Measurements from ENCODE around the gene PTGIS. TPM values are rescaled to one million over a fixed set of nuclear protein-coding genes. Genes with fewer than 3 reads are reported as not detected.

The PTGIS gene
- total RNA-seq, 1 experiment from 2014 or later, result 26.9 TPM

GRCh38 chr20:49475292-49476015 lies 92.5 kb downstream of the PTGIS start:
- H3K9me3 ChIP-seq (ENCODE audit: insufficient read depth, low read depth), result no peaks in the 10 kb centered on the region
- intact Hi-C loops (cut with micrococcal nuclease; ENCODE audit: unreplicated experiment), result no loop called here
- CTCF ChIA-PET, result no interaction called here
- TF ChIP-seq CTCF (conservative IDR thresholded peaks at IDR 0.05) (no peak), EZH2 (IDR thresholded peaks at IDR 0.05; ENCODE audit: low read depth) (no peak)
- H4K20me1 ChIP-seq (ENCODE audit: insufficient read depth), result no peaks in the 10 kb centered on the region
- H3K27ac ChIP-seq, result no peak overlapping the region
- no peaks in the 10 kb centered on the region for H3K79me2 ChIP-seq (ENCODE audit: low read depth)
- H3K4me3 ChIP-seq, result no peak overlapping the region
- H3K9me2 ChIP-seq (ENCODE audit: insufficient read depth), result no peaks in the 10 kb centered on the region
- no TSS peak for BruUV-seq (replicated peaks)
- no peak overlapping the region for H2AFZ ChIP-seq
- no peak overlapping the region for H3K4me2 ChIP-seq
- POLR2A ChIA-PET (ENCODE audit: unreplicated experiment), result interaction anchor here (0.6 kb wide), 1 partner anchor 224 kb away, joined by 6 read pairs; no protein-coding TSS in a partner anchor
- peaks cover 67% of the 10 kb centered on the region for H3K27me3 ChIP-seq (ENCODE audit: insufficient read depth, low read depth)
- no peaks in the 10 kb centered on the region for H3F3A ChIP-seq (ENCODE audit: insufficient read depth, low read depth)
- H3K36me3 ChIP-seq (ENCODE audit: low read depth), result no peaks in the 10 kb centered on the region
- DNase-seq, result no peak
- H3K4me1 ChIP-seq (replicated peaks; ENCODE audit: insufficient read depth), result no peaks in the 10 kb centered on the region

- H3F3A ChIP-seq (ENCODE audit: insufficient read depth, low read depth), result no peaks in the 10 kb centered on the region
- H3K9me2 ChIP-seq (ENCODE audit: insufficient read depth), result no peaks in the 10 kb centered on the region
- no peak overlapping the region for H2AFZ ChIP-seq
- no TSS peak for BruUV-seq (replicated peaks)
- H3K36me3 ChIP-seq (ENCODE audit: low read depth), result no peaks in the 10 kb centered on the region
- DNase-seq, result no peak
- H3K4me3 ChIP-seq, result no peak overlapping the region
- no peaks in the 10 kb centered on the region for H3K4me1 ChIP-seq (replicated peaks; ENCODE audit: insufficient read depth)
- POLR2A ChIA-PET (ENCODE audit: unreplicated experiment), result no interaction called here
- CTCF ChIA-PET, result no interaction called here
- no peaks in the 10 kb centered on the region for H4K20me1 ChIP-seq (ENCODE audit: insufficient read depth)
- H3K79me2 ChIP-seq (ENCODE audit: low read depth), result no peaks in the 10 kb centered on the region
- TF ChIP-seq CTCF (conservative IDR thresholded peaks at IDR 0.05), result no peak
- no peak for TF ChIP-seq EZH2 (IDR thresholded peaks at IDR 0.05; ENCODE audit: low read depth)
- H3K27ac ChIP-seq, result no peak overlapping the region
- no peaks in the 10 kb centered on the region for H3K9me3 ChIP-seq (ENCODE audit: insufficient read depth, low read depth)
- peaks cover 97% of the 10 kb centered on the region for H3K27me3 ChIP-seq (ENCODE audit: insufficient read depth, low read depth)
- intact Hi-C loops (cut with micrococcal nuclease; ENCODE audit: unreplicated experiment), result no loop called here
- H3K4me2 ChIP-seq, result no peak overlapping the region
These were observed 96.5 kb downstream of the PTGIS start for GRCh38 chr20:49471397-49471796.

GRCh38 chr20:49470922-49471321 lies 97.0 kb downstream of the PTGIS start:
- Histone ChIP-seq H3K79me2 (ENCODE audit: low read depth) (no peaks in the 10 kb centered on the region), H2AFZ (no peak overlapping the region), H4K20me1 (ENCODE audit: insufficient read depth) (no peaks in the 10 kb centered on the region), H3K36me3 (ENCODE audit: low read depth) (no peaks in the 10 kb centered on the region), H3K27me3 (ENCODE audit: insufficient read depth, low read depth) (peaks cover 97% of the 10 kb centered on the region), H3K4me2 (no peak overlapping the region), H3K4me1 (replicated peaks; ENCODE audit: insufficient read depth) (no peaks in the 10 kb centered on the region), H3K4me3 (no peak overlapping the region), H3K27ac (no peak overlapping the region), H3K9me2 (ENCODE audit: insufficient read depth) (no peaks in the 10 kb centered on the region), H3K9me3 (ENCODE audit: insufficient read depth, low read depth) (no peaks in the 10 kb centered on the region), H3F3A (ENCODE audit: insufficient read depth, low read depth) (no peaks in the 10 kb centered on the region)
- intact Hi-C loops (cut with micrococcal nuclease; ENCODE audit: unreplicated experiment), result no loop called here
- no TSS peak for BruUV-seq (replicated peaks)
- ChIA-PET POLR2A (ENCODE audit: unreplicated experiment) (interaction anchor here (0.6 kb wide), 1 partner anchor 1931 kb away, joined by 5 read pairs; no protein-coding TSS in a partner anchor), CTCF (no interaction called here)
- TF ChIP-seq EZH2 (IDR thresholded peaks at IDR 0.05; ENCODE audit: low read depth) (no peak), CTCF (conservative IDR thresholded peaks at IDR 0.05) (no peak)
- no peak for DNase-seq

Data from PC-9 (cell line).